Uterus (tissue), 4 donors: ENCODE results near the gene WDR75. TPM values are rescaled to one million over a fixed set of nuclear protein-coding genes. Genes with fewer than 3 reads are reported as not detected.
A peak's percentile ranks its signal among the peaks of the same experiment; 100 is the strongest.

Source experiments
- DNase-seq, 2 donors: peaks; one replicate each; pipeline ENCODE4 v3.0.0-alpha.2; 2019 to 2020
- H3K27ac ChIP-seq, 2 donors: fragments of 200-600 bp; sonication (generic); 1 replicate in 1 of 2; 2 replicates in 1 of 2; pipeline ENCODE4 v1.5.1; 2016 to 2018
- H3K27me3 ChIP-seq, 2 donors: fragments of 200-600 bp; sonication (generic); one replicate each; pipeline ENCODE4 v1.5.1; 2018 to 2019; ENCODE audit warnings: control low read depth in 1 of 2
- H3K36me3 ChIP-seq, 2 donors: fragments of 200-600 bp; sonication (generic); one replicate each; pipeline ENCODE4 v1.5.1; 2019; ENCODE audit warnings: control low read depth in 1 of 2
- H3K4me1 ChIP-seq, 2 donors: fragments of 200-600 bp; sonication (generic); one replicate each; pipeline ENCODE4 v1.5.1; 2018 to 2019; ENCODE audit warnings: control low read depth in 1 of 2
- H3K4me3 ChIP-seq, 2 donors: fragments of 200-600 bp; sonication (generic); 1 replicate in 1 of 2; 2 replicates in 1 of 2; pipeline ENCODE4 v1.5.1; 2018 to 2019; ENCODE audit warnings: mild to moderate bottlenecking in 1 of 2
- H3K9me3 ChIP-seq, 2 donors: fragments of 200-600 bp; sonication (generic); one replicate each; pipeline ENCODE4 v1.5.1; 2019; ENCODE audit warnings: control low read depth in 1 of 2
- CTCF ChIP-seq, 4 experiments: fragments of 200-600 bp in 2 of 4; fragments of 450-650 bp in 2 of 4; sonication (generic) in 2 of 4; IDR thresholded peaks; one replicate each; pipeline ENCODE4 v1.5.1; 2016 to 2019; ENCODE audit warnings: antibody characterized with exemption in 4 of 4, mild to moderate bottlenecking in 2 of 4, moderate library complexity in 1 of 4
- POLR2A ChIP-seq, 2 donors: fragments of 450-650 bp; IDR thresholded peaks; one replicate each; pipeline ENCODE4 v1.6.1; 2016; ENCODE audit warnings: antibody characterized with exemption in 2 of 2, mild to moderate bottlenecking in 1 of 2, moderate library complexity in 1 of 2
- intact Hi-C: fragments of 100-400 bp; cut with DNase I; formaldehyde crosslinking; loops from one replicate; pipeline ENCODE4 v1.15.1; 2023; ENCODE audit warnings: low total_unique reads
- total RNA-seq, 4 donors: library from RNA; depleted of rRNA in 3 of 4; stranded (reverse); fragments of >200 nt in 3 of 4; gene quantifications; one replicate each; pipeline versions ENCODE4 v1.1.0 to v1.2.4, GENCODE V29; 2014 to 2023
- donor health status: DM: yes; HTN: yes; CAD: no.

WDR75 gene
- total RNA-seq, 4 donors from 2014 or later, result 24.8 to 103 (median 48.8) TPM

DNA sequence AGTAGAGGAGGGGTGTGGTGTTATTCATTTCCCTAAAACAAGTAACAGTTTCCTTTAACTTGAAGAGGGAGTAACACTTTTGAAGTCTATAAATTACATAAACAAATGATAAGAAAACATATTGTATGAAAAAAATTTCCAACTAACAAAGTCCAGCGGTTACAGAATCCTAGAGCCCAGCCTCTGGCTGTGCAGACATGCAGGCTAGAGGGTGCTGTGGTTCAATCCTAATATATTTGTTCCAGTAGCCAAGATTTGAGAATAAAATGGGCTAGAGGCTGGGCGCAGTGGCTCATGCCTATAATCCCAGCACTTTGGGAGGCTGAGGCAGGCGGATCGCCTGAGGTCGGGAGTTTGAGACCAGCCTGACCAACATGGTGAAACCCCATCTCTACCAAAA is 56.9 kb downstream of the WDR75 start:
- H3K9me3 ChIP-seq, result no peaks in the 10 kb centered on the region
- no peak for TF ChIP-seq POLR2A (IDR thresholded peaks at IDR 0.05)
- TF ChIP-seq CTCF (IDR thresholded peaks at IDR 0.05), result peak in 2 of 4 experiments; percentile 19 to 37
- intact Hi-C loops, result no loop called here
- no peak for DNase-seq
- H3K36me3 ChIP-seq, result no peaks in the 10 kb centered on the region
- H3K27ac ChIP-seq, result no peak overlapping the region
- H3K4me3 ChIP-seq, result no peak overlapping the region
- no peaks in the 10 kb centered on the region for H3K4me1 ChIP-seq
- no peaks in the 10 kb centered on the region for H3K27me3 ChIP-seq

DNA sequence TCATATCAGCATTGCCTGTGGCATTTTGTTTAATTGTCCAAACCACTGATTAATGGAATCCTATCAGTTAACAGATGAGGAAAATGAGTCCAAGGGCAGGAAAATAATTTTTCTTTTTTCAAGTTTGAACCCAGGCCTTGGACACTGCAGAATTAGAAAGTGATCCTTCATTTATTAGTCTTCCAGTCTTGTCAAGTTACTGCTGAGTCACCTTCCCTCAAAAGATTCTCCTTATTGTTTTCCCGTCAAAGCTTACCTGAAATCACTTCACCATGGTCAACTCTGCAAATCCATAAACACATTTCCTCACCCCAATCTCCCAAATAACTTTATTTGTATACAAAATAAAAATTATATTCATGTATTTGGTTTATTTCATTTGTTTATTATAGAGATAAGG is 57.9 kb downstream of the WDR75 start:
- no peak for DNase-seq
- TF ChIP-seq CTCF (IDR thresholded peaks at IDR 0.05) (no peak), POLR2A (IDR thresholded peaks at IDR 0.05) (no peak)
- Histone ChIP-seq H3K27ac (no peak overlapping the region), H3K9me3 (no peaks in the 10 kb centered on the region), H3K36me3 (no peaks in the 10 kb centered on the region), H3K27me3 (no peaks in the 10 kb centered on the region), H3K4me1 (no peaks in the 10 kb centered on the region), H3K4me3 (no peak overlapping the region)
- intact Hi-C loops, result no loop called here

DNA sequence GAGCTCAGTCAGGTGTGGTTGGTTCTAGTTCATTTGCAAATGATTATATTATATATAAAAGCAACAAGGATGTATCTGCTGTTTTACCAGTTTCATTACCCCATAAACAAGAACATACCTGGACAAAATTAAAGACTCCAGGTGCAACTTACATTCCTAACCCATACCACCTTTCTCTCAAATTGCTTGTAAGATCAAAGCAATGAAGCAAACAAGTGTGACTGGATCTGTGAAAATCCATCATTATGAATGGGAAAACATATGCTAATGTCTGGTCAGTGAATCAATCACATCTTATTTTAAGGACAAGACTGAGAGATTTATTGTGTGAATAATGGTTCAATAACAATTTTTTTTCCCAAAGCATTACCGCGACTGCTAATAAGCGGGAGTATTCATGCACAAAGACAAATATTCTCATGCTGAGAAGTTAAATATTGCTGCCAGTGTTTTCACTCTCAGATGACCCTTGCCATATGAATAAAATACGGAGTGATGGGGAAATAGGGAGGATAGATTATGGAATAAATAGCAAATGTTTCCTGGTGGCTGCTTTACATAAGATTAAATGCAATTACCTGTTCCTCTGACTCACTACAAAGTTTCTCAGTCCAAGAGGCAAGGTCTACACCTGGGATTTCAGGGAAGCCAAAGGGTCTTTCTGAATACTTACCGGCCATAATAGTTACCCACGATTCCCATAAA is 59.3 kb downstream of the WDR75 start:
- Histone ChIP-seq H3K36me3 (no peaks in the 10 kb centered on the region), H3K27me3 (no peaks in the 10 kb centered on the region), H3K4me1 (no peaks in the 10 kb centered on the region), H3K27ac (no peak overlapping the region), H3K9me3 (no peaks in the 10 kb centered on the region), H3K4me3 (no peak overlapping the region)
- no peak for DNase-seq
- intact Hi-C loops, result no loop called here
- TF ChIP-seq POLR2A (IDR thresholded peaks at IDR 0.05), result no peak
- no peak for TF ChIP-seq CTCF (IDR thresholded peaks at IDR 0.05)

- Histone ChIP-seq H3K4me3 (no peak overlapping the region), H3K9me3 (no peaks in the 10 kb centered on the region), H3K36me3 (no peaks in the 10 kb centered on the region), H3K27me3 (no peaks in the 10 kb centered on the region), H3K27ac (no peak overlapping the region), H3K4me1 (no peaks in the 10 kb centered on the region)
- TF ChIP-seq CTCF (IDR thresholded peaks at IDR 0.05) (no peak), POLR2A (IDR thresholded peaks at IDR 0.05) (no peak)
- DNase-seq, result no peak
- intact Hi-C loops, result no loop called here
Observed at GRCh38 chr2:189501487-189501886, 60.2 kb downstream of the WDR75 start.

- H3K4me1 ChIP-seq, result no peaks in the 10 kb centered on the region
- no peak for TF ChIP-seq POLR2A (IDR thresholded peaks at IDR 0.05)
- no peak for TF ChIP-seq CTCF (IDR thresholded peaks at IDR 0.05)
- H3K9me3 ChIP-seq, result no peaks in the 10 kb centered on the region
- DNase-seq, result no peak
- H3K27me3 ChIP-seq, result no peaks in the 10 kb centered on the region
- H3K27ac ChIP-seq, result no peak overlapping the region
- no peaks in the 10 kb centered on the region for H3K36me3 ChIP-seq
- no peak overlapping the region for H3K4me3 ChIP-seq
- intact Hi-C loops, result no loop called here
Observed at GRCh38 chr2:189502714-189503113, 61.4 kb downstream of the WDR75 start.
